Central memory CD8-positive, alpha-beta T cell (primary cell): ENCODE data around the gene HNF1B.
A peak's percentile ranks its signal among the peaks of the same experiment; 100 is the strongest.

Experiments
- ATAC-seq: fragments of 150-1000 bp; cut with Tn5 transposase; replicated peaks from 2 replicates; pipeline ENCODE4 v1.10.0; 2022; ENCODE audit warnings: mild to moderate bottlenecking, moderate FRiP score, moderate number of reproducible peaks; ENCODE audit not compliant: poor library complexity, severe bottlenecking; ENCODE audit errors: extremely low read depth
- DNase-seq, 2 donors: peaks; one replicate each; pipeline ENCODE4 v3.0.0; 2021; ENCODE audit warnings: low spot score in 2 of 2
- H3K27ac Mint-ChIP-seq: one replicate; pipeline ENCODE4 v1.8.0; 2022; ENCODE audit warnings: low read depth, mild to moderate bottlenecking, moderate library complexity, mixed read lengths
- H3K27me3 Mint-ChIP-seq: one replicate; pipeline ENCODE4 v1.8.0; 2022; ENCODE audit warnings: mixed read lengths
- H3K36me3 Mint-ChIP-seq: one replicate; pipeline ENCODE4 v1.8.0; 2022; ENCODE audit warnings: mild to moderate bottlenecking, moderate library complexity, mixed read lengths; ENCODE audit not compliant: insufficient read depth
- H3K4me1 Mint-ChIP-seq: one replicate; pipeline ENCODE4 v1.8.0; 2022; ENCODE audit warnings: mixed read lengths
- H3K4me3 Mint-ChIP-seq: one replicate; pipeline ENCODE4 v1.8.0; 2022; ENCODE audit warnings: mild to moderate bottlenecking, moderate library complexity, mixed read lengths
- H3K9me3 Mint-ChIP-seq: one replicate; pipeline ENCODE4 v1.8.0; 2022; ENCODE audit warnings: mixed read lengths

HNF1B gene

GRCh38 chr17:37706446-37706845 lies 38.4 kb downstream of the HNF1B start:
- no peak for DNase-seq
- Mint-ChIP-seq H3K4me1 (no peaks in the 10 kb centered on the region), H3K27ac (no peak overlapping the region), H3K27me3 (peaks cover 89% of the 10 kb centered on the region), H3K9me3 (no peaks in the 10 kb centered on the region), H3K4me3 (no peak overlapping the region), H3K36me3 (no peaks in the 10 kb centered on the region)
- no peak for ATAC-seq

GRCh38 chr17:37702598-37702997 lies 42.3 kb downstream of the HNF1B start:
- H3K27me3 Mint-ChIP-seq: peaks cover 85% of the 10 kb centered on the region
- H3K36me3 Mint-ChIP-seq: peaks cover 1% of the 10 kb centered on the region
- H3K27ac Mint-ChIP-seq: no peak overlapping the region
- H3K4me1 Mint-ChIP-seq: no peaks in the 10 kb centered on the region
- no peak overlapping the region for H3K4me3 Mint-ChIP-seq
- ATAC-seq (no peak), DNase-seq (no peak)
- no peaks in the 10 kb centered on the region for H3K9me3 Mint-ChIP-seq

GRCh38 chr17:37701496-37701898 lies 43.4 kb downstream of the HNF1B start:
- no peak for ATAC-seq
- H3K27ac Mint-ChIP-seq: no peak overlapping the region
- H3K27me3 Mint-ChIP-seq: peaks cover 87% of the 10 kb centered on the region
- peak; percentile 11 to 17 for DNase-seq
- H3K9me3 Mint-ChIP-seq: no peaks in the 10 kb centered on the region
- H3K36me3 Mint-ChIP-seq: peaks cover 1% of the 10 kb centered on the region
- no peak overlapping the region for H3K4me3 Mint-ChIP-seq
- H3K4me1 Mint-ChIP-seq: no peaks in the 10 kb centered on the region

- Mint-ChIP-seq H3K4me1 (no peaks in the 10 kb centered on the region), H3K27me3 (peaks cover 87% of the 10 kb centered on the region), H3K36me3 (peaks cover 1% of the 10 kb centered on the region), H3K27ac (no peak overlapping the region), H3K4me3 (no peak overlapping the region), H3K9me3 (no peaks in the 10 kb centered on the region)
- DNase-seq: no peak
- ATAC-seq: no peak
These were observed 44.0 kb downstream of the HNF1B start for GRCh38 chr17:37700881-37701280.

- no peaks in the 10 kb centered on the region for H3K4me1 Mint-ChIP-seq
- no peak overlapping the region for H3K4me3 Mint-ChIP-seq
- H3K9me3 Mint-ChIP-seq: no peaks in the 10 kb centered on the region
These were observed 45.4 kb downstream of the HNF1B start for GRCh38 chr17:37699285-37699973.

DNA sequence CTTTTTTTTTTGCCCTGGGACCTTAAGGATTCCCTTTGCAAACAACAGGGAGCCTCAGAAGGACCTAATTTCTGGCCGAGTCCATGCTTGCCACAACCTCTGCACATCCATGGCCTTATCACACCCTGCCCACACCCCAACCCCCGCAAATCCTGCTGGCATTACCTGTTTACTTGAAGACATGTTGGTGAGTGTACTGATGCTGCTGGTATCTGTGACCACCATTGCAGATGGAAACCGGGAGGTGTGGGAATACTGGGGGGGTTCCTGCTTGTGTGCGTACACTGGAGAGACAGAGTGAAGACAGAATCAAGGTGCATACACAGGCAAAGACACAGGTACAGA lies 46.0 kb downstream of the HNF1B start:
- ATAC-seq (no peak), DNase-seq (no peak)
- Mint-ChIP-seq H3K27ac (no peak overlapping the region), H3K4me1 (no peaks in the 10 kb centered on the region), H3K4me3 (no peak overlapping the region), H3K27me3 (peaks cover 67% of the 10 kb centered on the region), H3K36me3 (peaks cover 1% of the 10 kb centered on the region), H3K9me3 (no peaks in the 10 kb centered on the region)

More at GRCh38 chr17:37699285-37699973, 45.4 kb downstream of the HNF1B start:
- no peak for ATAC-seq
- Mint-ChIP-seq H3K27ac (no peak overlapping the region), H3K36me3 (peaks cover 1% of the 10 kb centered on the region), H3K27me3 (peaks cover 72% of the 10 kb centered on the region)
- DNase-seq: no peak

GRCh38 chr17:37698132-37698910 lies 46.5 kb downstream of the HNF1B start:
- ATAC-seq (no peak), DNase-seq (no peak)
- Mint-ChIP-seq H3K27ac (no peak overlapping the region), H3K27me3 (peaks cover 62% of the 10 kb centered on the region), H3K36me3 (peaks cover 1% of the 10 kb centered on the region), H3K4me3 (no peak overlapping the region), H3K9me3 (no peaks in the 10 kb centered on the region), H3K4me1 (no peaks in the 10 kb centered on the region)

GRCh38 chr17:37697381-37697780 lies 47.5 kb downstream of the HNF1B start:
- no peaks in the 10 kb centered on the region for H3K4me1 Mint-ChIP-seq
- no peak for ATAC-seq
- no peak overlapping the region for H3K4me3 Mint-ChIP-seq
- H3K9me3 Mint-ChIP-seq: no peaks in the 10 kb centered on the region
- peaks cover 1% of the 10 kb centered on the region for H3K36me3 Mint-ChIP-seq
- H3K27ac Mint-ChIP-seq: no peak overlapping the region
- H3K27me3 Mint-ChIP-seq: peaks cover 61% of the 10 kb centered on the region
- no peak for DNase-seq

DNA sequence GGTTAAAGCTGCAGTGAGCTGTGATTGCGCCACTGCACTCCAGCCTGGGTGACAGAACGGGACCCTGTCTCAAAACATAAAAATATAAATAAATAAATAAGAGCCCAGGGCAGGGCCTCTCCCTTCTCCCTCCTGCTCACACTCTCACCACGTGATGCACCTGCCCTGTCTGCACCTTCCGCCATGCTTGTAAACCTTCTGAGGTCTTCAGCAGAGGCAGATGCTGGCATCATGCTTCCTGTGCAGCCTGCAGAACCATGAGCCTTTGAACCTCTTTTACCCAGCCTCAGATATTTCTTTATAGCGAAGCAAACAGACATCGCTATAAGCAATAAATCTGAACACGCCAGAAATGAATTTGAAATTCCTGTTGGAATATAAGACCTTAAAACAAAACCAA lies 48.5 kb downstream of the HNF1B start:
- Mint-ChIP-seq H3K4me3 (no peak overlapping the region), H3K4me1 (no peaks in the 10 kb centered on the region), H3K9me3 (no peaks in the 10 kb centered on the region), H3K27ac (no peak overlapping the region), H3K36me3 (peaks cover 1% of the 10 kb centered on the region), H3K27me3 (peaks cover 51% of the 10 kb centered on the region)
- ATAC-seq (no peak), DNase-seq (no peak)

GRCh38 chr17:37695726-37696125 lies 49.1 kb downstream of the HNF1B start:
- peaks cover 1% of the 10 kb centered on the region for H3K36me3 Mint-ChIP-seq
- DNase-seq (no peak), ATAC-seq (no peak)
- H3K27me3 Mint-ChIP-seq: peaks cover 45% of the 10 kb centered on the region
- no peaks in the 10 kb centered on the region for H3K9me3 Mint-ChIP-seq
- H3K27ac Mint-ChIP-seq: no peak overlapping the region
- no peaks in the 10 kb centered on the region for H3K4me1 Mint-ChIP-seq
- no peak overlapping the region for H3K4me3 Mint-ChIP-seq

DNA sequence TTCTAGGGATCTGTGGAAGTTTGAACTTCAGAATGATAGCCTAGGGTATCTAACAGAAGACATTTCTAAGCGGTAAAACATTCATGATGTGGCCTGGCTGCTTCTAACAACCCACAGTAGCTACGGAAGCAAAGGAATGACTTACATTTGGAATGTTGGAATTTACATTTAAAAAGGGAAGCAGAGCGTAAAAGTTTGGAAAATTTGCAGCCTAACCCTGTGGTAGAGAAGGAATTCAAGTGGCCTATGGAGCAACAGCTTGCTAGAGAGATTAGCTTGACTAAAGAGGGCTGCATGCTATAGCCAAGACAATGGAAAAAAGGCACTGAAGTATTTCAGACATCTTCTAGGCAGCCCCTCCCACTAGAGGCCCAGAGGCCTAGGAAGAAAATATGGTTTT lies 50.1 kb downstream of the HNF1B start:
- Mint-ChIP-seq H3K27me3 (peaks cover 35% of the 10 kb centered on the region), H3K9me3 (no peaks in the 10 kb centered on the region), H3K27ac (no peak overlapping the region), H3K36me3 (no peaks in the 10 kb centered on the region), H3K4me3 (no peak overlapping the region), H3K4me1 (no peaks in the 10 kb centered on the region)
- DNase-seq (no peak), ATAC-seq (no peak)

DNA sequence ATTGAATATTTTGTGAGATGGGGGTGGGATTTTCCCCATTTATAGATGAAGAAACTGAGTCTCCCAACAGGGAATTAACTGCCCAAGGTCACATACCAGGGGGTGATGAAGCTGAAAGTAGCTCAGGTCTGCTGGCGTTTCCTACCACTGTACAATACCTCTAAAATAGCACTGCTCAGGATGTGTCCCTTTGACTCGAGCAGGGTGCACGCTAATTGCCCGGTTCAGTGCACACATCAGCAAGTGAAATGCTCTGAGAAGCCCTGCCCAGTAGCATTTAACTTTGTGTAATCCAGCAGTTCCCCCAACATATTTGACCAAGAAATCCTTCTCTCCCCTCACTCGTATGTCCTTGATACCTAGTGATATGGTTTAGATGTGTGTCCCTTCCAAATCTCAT lies 51.5 kb downstream of the HNF1B start:
- H3K4me3 Mint-ChIP-seq: no peak overlapping the region
- ATAC-seq: no peak
- peaks cover 24% of the 10 kb centered on the region for H3K27me3 Mint-ChIP-seq
- DNase-seq: no peak
- H3K27ac Mint-ChIP-seq: no peak overlapping the region
- no peaks in the 10 kb centered on the region for H3K9me3 Mint-ChIP-seq
- H3K4me1 Mint-ChIP-seq: no peaks in the 10 kb centered on the region
- H3K36me3 Mint-ChIP-seq: no peaks in the 10 kb centered on the region

- no peak for ATAC-seq
- no peak for DNase-seq
- no peaks in the 10 kb centered on the region for H3K9me3 Mint-ChIP-seq
- no peak overlapping the region for H3K4me3 Mint-ChIP-seq
- no peaks in the 10 kb centered on the region for H3K36me3 Mint-ChIP-seq
- H3K4me1 Mint-ChIP-seq: no peaks in the 10 kb centered on the region
- peaks cover 9% of the 10 kb centered on the region for H3K27me3 Mint-ChIP-seq
- H3K27ac Mint-ChIP-seq: no peak overlapping the region
These were observed 53.1 kb downstream of the HNF1B start for GRCh38 chr17:37691807-37692206.
